GM12891 (cell line): ENCODE measurements around the gene PDE6C.

Experiments used
- POLR2A ChIP-seq: IDR thresholded peaks from 2 replicates; pipeline ENCODE4 v1.6.1; 2011; ENCODE audit warnings: low read depth, low read length, control low read depth
- POLR2AphosphoS5 ChIP-seq: IDR thresholded peaks from 2 replicates; pipeline ENCODE4 v1.6.1; 2011; ENCODE audit warnings: low read depth, low read length, control low read depth
- POU2F2 ChIP-seq: IDR thresholded peaks from 2 replicates; pipeline ENCODE4 v1.6.1; 2011; ENCODE audit warnings: low read depth, mild to moderate bottlenecking, control low read depth, low read length, moderate library complexity
- SPI1 ChIP-seq: IDR thresholded peaks from 2 replicates; pipeline ENCODE4 v1.6.1; 2011; ENCODE audit warnings: low read depth, low read length, control low read depth
- TAF1 ChIP-seq: IDR thresholded peaks from 2 replicates; pipeline ENCODE4 v1.6.1; 2011; ENCODE audit warnings: low read depth, low read length, control low read depth

- no peak for TF ChIP-seq POLR2AphosphoS5
- TF ChIP-seq POLR2A = no peak
- TF ChIP-seq SPI1 = no peak
- TF ChIP-seq TAF1 = no peak
- no peak for TF ChIP-seq POU2F2
Observed at GRCh38 chr10:93596539-93596938, 15.8 kb upstream of the PDE6C start.
